K562 (cell line): ENCODE data around the gene HMGCLL1. TPM values are rescaled to one million over a fixed set of nuclear protein-coding genes. Genes with fewer than 3 reads are reported as not detected.

Experiments
- ATAC-seq: fragments of 200-7000 bp; cut with Tn5 transposase; 3 replicates; pipeline ENCODE4 v1.9.1; 2020; ENCODE audit warnings: moderate library complexity
- BruUV-seq: library from RNA; stranded (reverse); fragments of 400-500 nt; replicated peaks from 2 replicates; lab custom pipeline; 2021; lab: Mats Ljungman, UMichigan
- CTCF ChIA-PET: fragments of 300-600 bp; formaldehyde crosslinking; extraction: SDS; loops from one replicate; lab custom pipeline; 2021; ENCODE audit warnings: low intra/inter-chr PET ratio; lab: Yijun Ruan, JAX
- POLR2A ChIA-PET: fragments of 300-600, 350-650 bp; sonication (Branson Sonifier 250); formaldehyde crosslinking; extraction: SDS; loops from one replicate; lab custom pipeline; 2021; ENCODE audit warnings: antibody characterized with exemption, inconsistent platforms; lab: Yijun Ruan, JAX
- DNase-seq, 4 experiments: peaks; one replicate each; pipeline versions ENCODE4 v3.0.0 to v3.0.0-alpha.2; 2011 to 2018; ENCODE audit warnings: low spot score in 3 of 4, mixed read lengths in 3 of 4; ENCODE audit errors: extremely low read depth in 1 of 4
- FAIRE-seq: peaks from 2 replicates; lab custom pipeline; 2011; peaks lifted over from hg19 to GRCh38; lab: Jason Lieb, UNC
- H2AFZ ChIP-seq: 2 replicates; pipeline ENCODE4 v1.6.0; 2011; ENCODE audit warnings: low read depth, low read length, control low read depth, inconsistent platforms
- H3K27ac ChIP-seq: fragments of 200-600 bp; 3 replicates; pipeline ENCODE4 v1.8.0; 2011; ENCODE audit warnings: low read depth, mild to moderate bottlenecking, control low read depth, inconsistent platforms, low read length, moderate library complexity, mixed read lengths; ENCODE audit errors: extremely low read depth
- H3K27me3 ChIP-seq, 2 experiments: fragments of 300-600 bp in 1 of 2; 2 replicates in 1 of 2; 3 replicates in 1 of 2; pipeline versions ENCODE4 v1.6.0 to v1.8.0; 2011; ENCODE audit warnings: inconsistent platforms in 2 of 2, low read length in 2 of 2, mild to moderate bottlenecking in 1 of 2, mixed read lengths in 1 of 2, moderate library complexity in 1 of 2; ENCODE audit not compliant: control insufficient read depth in 2 of 2, insufficient read depth in 2 of 2
- H3K36me3 ChIP-seq: fragments of 300-600 bp; 3 replicates; pipeline ENCODE4 v1.8.0; 2011; ENCODE audit warnings: mild to moderate bottlenecking, low read length, inconsistent platforms; ENCODE audit not compliant: control insufficient read depth, insufficient read depth
- H3K4me1 ChIP-seq, 2 experiments: fragments of 200-600 bp in 1 of 2; replicated peaks in 1 of 2; 2 replicates in 1 of 2; 3 replicates in 1 of 2; pipeline versions ENCODE4 v1.5.1 to v1.8.0; 2011; ENCODE audit warnings: inconsistent platforms in 2 of 2, low read length in 2 of 2, mild to moderate bottlenecking in 1 of 2, mixed read lengths in 1 of 2, moderate library complexity in 1 of 2; ENCODE audit not compliant: control insufficient read depth in 2 of 2, insufficient read depth in 2 of 2
- H3K4me2 ChIP-seq: 2 replicates; pipeline ENCODE4 v1.6.1; 2011; ENCODE audit warnings: low read length, control low read depth, inconsistent platforms, mixed read lengths; ENCODE audit not compliant: insufficient read depth
- H3K4me3 ChIP-seq: fragments of 200-600 bp; sonication (generic), shearing (Covaris generic); 2 replicates; pipeline ENCODE4 v1.5.1; 2016; ENCODE audit warnings: control low read depth, inconsistent platforms
- H3K79me2 ChIP-seq: fragments of 200-600 bp; 3 replicates; pipeline ENCODE4 v1.8.0; 2011; ENCODE audit warnings: low read length, inconsistent platforms; ENCODE audit not compliant: control insufficient read depth, insufficient read depth
- H3K9ac ChIP-seq, 2 experiments: 2 replicates each; pipeline versions ENCODE4 v1.6.0 to v1.6.1; 2011; ENCODE audit warnings: low read depth in 2 of 2, low read length in 2 of 2, control low read depth in 1 of 2, inconsistent platforms in 1 of 2, mild to moderate bottlenecking in 1 of 2, mixed read lengths in 1 of 2; ENCODE audit not compliant: insufficient read depth in 1 of 2
- H3K9me1 ChIP-seq: one replicate; pipeline ENCODE4 v1.6.0; 2011; ENCODE audit warnings: inconsistent platforms, mild to moderate bottlenecking, low read length, moderate library complexity; ENCODE audit not compliant: control insufficient read depth, insufficient read depth
- H3K9me3 ChIP-seq: replicated peaks from 2 replicates; pipeline ENCODE4 v1.5.1; 2011; ENCODE audit warnings: low read depth, low read length, inconsistent platforms; ENCODE audit not compliant: control insufficient read depth, insufficient read depth
- H4K20me1 ChIP-seq: replicated peaks from 2 replicates; pipeline ENCODE4 v1.6.1; 2011; ENCODE audit warnings: low read length, inconsistent platforms, mixed read lengths; ENCODE audit not compliant: control insufficient read depth, insufficient read depth
- CEBPB ChIP-seq: fragments of 450-650 bp; IDR thresholded peaks from 2 replicates; pipeline ENCODE4 v1.6.1; 2016; ENCODE audit warnings: missing genetic modification characterization, missing compliant biosample characterization
- CHCHD3 ChIP-seq: fragments of 250-450 bp; sonication (Bioruptor Pico); IDR thresholded peaks from 2 replicates; pipeline ENCODE4 v2.1.2; 2022; ENCODE audit warnings: mild to moderate bottlenecking
- E2F3 ChIP-seq: fragments of 250-450 bp; sonication (Bioruptor Pico); IDR thresholded peaks from 2 replicates; pipeline ENCODE4 v1.4.0; 2020; ENCODE audit warnings: mild to moderate bottlenecking
- HNRNPK ChIP-seq: fragments of 200-400 bp; formaldehyde crosslinking; IDR thresholded peaks from one replicate; pipeline ENCODE4 v1.6.1; 2018; ENCODE audit warnings: mild to moderate bottlenecking, low read depth, low read length; ENCODE audit not compliant: poor library complexity, severe bottlenecking
- MEF2A ChIP-seq: IDR thresholded peaks from 2 replicates; pipeline ENCODE4 v1.6.1; 2011; ENCODE audit warnings: low read depth, mild to moderate bottlenecking, low read length, moderate library complexity; ENCODE audit not compliant: control insufficient read depth
- MXI1 ChIP-seq: IDR thresholded peaks from 2 replicates; pipeline ENCODE4 v1.6.1; 2011; ENCODE audit warnings: low read depth, mild to moderate bottlenecking, improper control_type of control experiment, low read length
- NCOA4 ChIP-seq: fragments of 450-650 bp; IDR thresholded peaks from 2 replicates; pipeline ENCODE4 v1.6.1; 2018; ENCODE audit warnings: mild to moderate bottlenecking; ENCODE audit not compliant: partially characterized antibody
- OTX1 ChIP-seq: fragments of 450-650 bp; formaldehyde crosslinking; IDR thresholded peaks from 2 replicates; pipeline ENCODE4 v1.4.0; 2022; ENCODE audit warnings: mild to moderate bottlenecking
- PHF20 ChIP-seq: fragments of 450-650 bp; IDR thresholded peaks from 2 replicates; pipeline ENCODE4 v1.6.1; 2018; ENCODE audit not compliant: partially characterized antibody
- PHTF2 ChIP-seq: fragments of 250-450 bp; sonication (Bioruptor Pico); IDR thresholded peaks from 2 replicates; pipeline ENCODE4 v1.5.0; 2021; ENCODE audit warnings: mild to moderate bottlenecking
- PURB ChIP-seq: sonication (generic); formaldehyde crosslinking; IDR thresholded peaks from 2 replicates; pipeline ENCODE4 v1.9.0; 2021; ENCODE audit warnings: low read depth, mild to moderate bottlenecking, missing genetic modification reagents
- RFX7 ChIP-seq: fragments of 250-450 bp; sonication (Bioruptor Pico); IDR thresholded peaks from 2 replicates; pipeline ENCODE4 v1.5.1; 2021; ENCODE audit warnings: mild to moderate bottlenecking
- TBP ChIP-seq: optimal IDR thresholded peaks from 2 replicates; pipeline ENCODE3; 2011; ENCODE audit warnings: low read depth, low read length, improper control_type of control experiment
- ZFPM2 ChIP-seq: fragments of 250-450 bp; sonication (Bioruptor Pico); IDR thresholded peaks from 2 replicates; pipeline ENCODE4 v1.5.1; 2022; ENCODE audit warnings: mild to moderate bottlenecking
- ZNF347 ChIP-seq: fragments of 450-650 bp; formaldehyde crosslinking; IDR thresholded peaks from 2 replicates; pipeline ENCODE4 v1.4.0; 2020; ENCODE audit warnings: low read depth, mild to moderate bottlenecking, moderate library complexity
- ZNF695 ChIP-seq: fragments of 450-650 bp; formaldehyde crosslinking; IDR thresholded peaks from 2 replicates; pipeline ENCODE4 v1.4.0; 2020; ENCODE audit warnings: mild to moderate bottlenecking, moderate library complexity
- WGBS: fragments of 100-300 bp; shearing (Covaris generic); methylation state at CpG from one replicate; pipeline ENCODE4 v1.1.6; 2016; ENCODE audit warnings: low coverage, mixed read lengths; ENCODE audit not compliant: insufficient coverage; ENCODE audit errors: missing lambda C conversion rate; 5-methylcytosine and 5-hydroxymethylcytosine counted together
- in situ Hi-C: fragments of 300-500 bp; cut with MboI; formaldehyde crosslinking; loops from 4 replicates; pipeline ENCODE4 v1.15.0; 2018; ENCODE audit warnings: inconsistent platforms, mixed read lengths
- intact Hi-C: fragments of 100-400 bp; cut with micrococcal nuclease; formaldehyde crosslinking; loops from 2 replicates; pipeline ENCODE4 v1.14.2; 2022
- polyA plus RNA-seq, 8 experiments: library from polyadenylated mRNA; depleted of rRNA in 4 of 8; stranded (reverse) in 5 of 8; unstranded in 3 of 8; fragments of >200 nt; fragmentation: Nextera tagmentation in 2 of 8; fragmentation: Illumina TruSeq in 1 of 8; extraction: Ambion mirVana in 2 of 8; extraction: Trizol in 1 of 8; gene quantifications; 2 replicates each; pipeline versions ENCODE4 v1.2.1 to v1.2.3, GENCODE V29; 2011 to 2014; ENCODE audit warnings: inconsistent platforms in 1 of 8, missing spikeins in 1 of 8
- total RNA-seq, 7 experiments: library from RNA; depleted of rRNA in 6 of 7; stranded (reverse); fragments of >200 nt in 6 of 7; fragmentation: Illumina TruSeq in 2 of 7; extraction: Trizol in 2 of 7; gene quantifications; 2 replicates each; pipeline versions ENCODE4 v1.2.1 to v1.2.3, GENCODE V29; 2011 to 2021; ENCODE audit warnings: low replicate concordance in 1 of 7
- TF ChIP-seq, protein P1 (sequence below), 2 experiments: fragments of 200-800 bp in 1 of 2; sonication (Bioruptor generic) in 1 of 2; sonication (generic) in 1 of 2; formaldehyde crosslinking in 1 of 2; IDR thresholded peaks in 1 of 2; conservative IDR thresholded peaks in 1 of 2; 2 replicates each; pipeline versions ENCODE4 v1.5.0 to v1.6.1; 2016 to 2020; ENCODE audit warnings: missing compliant biosample characterization in 1 of 2, missing genetic modification characterization in 1 of 2, missing genetic modification reagents in 1 of 2

The HMGCLL1 gene
- total and polyA plus RNA-seq, 9 of the 15 experiments (the other 6 are each of a cell fraction or from before 2014, with no cell fraction given), result not detected

DNA sequence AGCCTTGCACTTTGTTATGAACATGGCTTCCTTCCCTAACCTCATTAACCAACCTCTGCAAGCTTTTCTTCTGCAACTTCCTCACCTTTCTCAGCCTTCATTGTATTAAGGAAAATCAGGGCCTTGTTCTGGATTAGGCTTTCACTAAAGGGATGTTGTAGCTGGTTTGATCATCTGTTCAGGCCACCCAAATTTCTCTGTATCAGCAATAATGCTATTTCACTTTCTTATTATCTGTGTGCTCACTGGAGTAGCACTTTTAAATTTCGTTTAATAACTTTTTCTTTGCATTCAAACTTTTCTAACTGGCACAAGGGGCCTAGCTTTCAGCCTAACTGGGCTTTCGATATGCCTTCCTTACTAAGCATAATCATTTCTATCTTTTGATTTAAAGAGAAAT, 155.1 kb downstream of the HMGCLL1 start:
- H2AFZ ChIP-seq, result no peak overlapping the region
- no peaks in the 10 kb centered on the region for H3K79me2 ChIP-seq
- no peaks in the 10 kb centered on the region for H3K9me1 ChIP-seq
- DNase-seq (no peak), ATAC-seq (no peak), FAIRE-seq (no peak)
- no peaks in the 10 kb centered on the region for H3K36me3 ChIP-seq
- BruUV-seq, result no TSS peak
- no peaks in the 10 kb centered on the region for H3K9me3 ChIP-seq
- TF ChIP-seq MXI1 (no peak), CEBPB (tag) (no peak), PHF20 (no peak), RFX7 (CRISPR knock-in tag) (no peak), ZFPM2 (CRISPR knock-in tag) (no peak), PHTF2 (CRISPR knock-in tag) (no peak), ZNF695 (no peak), NCOA4 (no peak), PURB (CRISPR knock-in tag) (no peak), HNRNPK (no peak), CHCHD3 (CRISPR knock-in tag) (no peak), ZNF347 (CRISPR knock-in tag) (no peak), E2F3 (no peak), OTX1 (CRISPR knock-in tag) (no peak), MEF2A (no peak), TBP (no peak)
- TF ChIP-seq, protein P1, sequence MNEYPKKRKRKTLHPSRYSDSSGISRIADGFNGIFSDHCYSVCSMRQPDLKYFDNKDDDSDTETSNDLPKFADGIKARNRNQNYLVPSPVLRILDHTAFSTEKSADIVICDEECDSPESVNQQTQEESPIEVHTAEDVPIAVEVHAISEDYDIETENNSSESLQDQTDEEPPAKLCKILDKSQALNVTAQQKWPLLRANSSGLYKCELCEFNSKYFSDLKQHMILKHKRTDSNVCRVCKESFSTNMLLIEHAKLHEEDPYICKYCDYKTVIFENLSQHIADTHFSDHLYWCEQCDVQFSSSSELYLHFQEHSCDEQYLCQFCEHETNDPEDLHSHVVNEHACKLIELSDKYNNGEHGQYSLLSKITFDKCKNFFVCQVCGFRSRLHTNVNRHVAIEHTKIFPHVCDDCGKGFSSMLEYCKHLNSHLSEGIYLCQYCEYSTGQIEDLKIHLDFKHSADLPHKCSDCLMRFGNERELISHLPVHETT (CRISPR knock-in tag; conservative IDR thresholded peaks at IDR 0.05 in 1 of 2, IDR thresholded peaks at IDR 0.05 in 1 of 2), result no peak
- intact Hi-C loops, result no loop called here
- ChIA-PET POLR2A (no interaction called here), CTCF (no interaction called here)
- no peak overlapping the region for H3K27ac ChIP-seq
- in situ Hi-C loops, result no loop called here
- H4K20me1 ChIP-seq, result no peaks in the 10 kb centered on the region
- no peak overlapping the region for H3K4me2 ChIP-seq
- WGBS, result 0% methylated on average over 1 of the region's 2 CpGs
- no peaks in the 10 kb centered on the region for H3K27me3 ChIP-seq
- no peak overlapping the region for H3K9ac ChIP-seq
- H3K4me3 ChIP-seq, result no peak overlapping the region
- no peaks in the 10 kb centered on the region for H3K4me1 ChIP-seq
